GM19468 (cell line): ENCODE measurements around the gene PTPRG.

Experiments
- ATAC-seq: cut with Tn5 transposase; IDR thresholded peaks from one replicate; pipeline ENCODE4 v1.9.1; 2021; ENCODE audit warnings: mild to moderate bottlenecking, moderate library complexity, moderate number of reproducible peaks; ENCODE audit not compliant: unreplicated experiment; ENCODE audit errors: extremely low read depth

Gene PTPRG

GRCh38 chr3:61646851-61647525, 85.6 kb downstream of the PTPRG start:
- ATAC-seq: no peak

GRCh38 chr3:61648481-61648880, 87.1 kb downstream of the PTPRG start:
- no peak for ATAC-seq

GRCh38 chr3:61649381-61650170, 88.2 kb downstream of the PTPRG start:
- ATAC-seq: no peak

- no peak for ATAC-seq
Observed at GRCh38 chr3:61650276-61650675, 88.9 kb downstream of the PTPRG start.

GRCh38 chr3:61650719-61651410, 89.5 kb downstream of the PTPRG start:
- no peak for ATAC-seq

- no peak for ATAC-seq
Observed at GRCh38 chr3:61657689-61658088, 96.3 kb downstream of the PTPRG start.

GRCh38 chr3:61662861-61663260, 101.5 kb downstream of the PTPRG start:
- ATAC-seq: no peak

GRCh38 chr3:61663356-61664104, 102.2 kb downstream of the PTPRG start:
- no peak for ATAC-seq

GRCh38 chr3:61664105-61664482, 102.7 kb downstream of the PTPRG start:
- ATAC-seq: no peak

GRCh38 chr3:61665121-61665520, 103.8 kb downstream of the PTPRG start:
- ATAC-seq: no peak

GRCh38 chr3:61665987-61666386, 104.6 kb downstream of the PTPRG start:
- ATAC-seq: no peak

GRCh38 chr3:61666615-61667330, 105.4 kb downstream of the PTPRG start:
- no peak for ATAC-seq

GRCh38 chr3:61667383-61667782, 106.0 kb downstream of the PTPRG start:
- ATAC-seq: no peak

- no peak for ATAC-seq
Observed at GRCh38 chr3:61667814-61668213, 106.4 kb downstream of the PTPRG start.

- ATAC-seq: no peak
Observed at GRCh38 chr3:61668317-61668864, 107.0 kb downstream of the PTPRG start.

GRCh38 chr3:61669203-61669602, 107.8 kb downstream of the PTPRG start:
- no peak for ATAC-seq

GRCh38 chr3:61669668-61670299, 108.4 kb downstream of the PTPRG start:
- no peak for ATAC-seq

- no peak for ATAC-seq
Observed at GRCh38 chr3:61673651-61674050, 112.3 kb downstream of the PTPRG start.

GRCh38 chr3:61674596-61674995, 113.2 kb downstream of the PTPRG start:
- no peak for ATAC-seq
